COLO668 (cell line): ENCODE data around the gene ABAT.
A peak's percentile ranks its signal among the peaks of the same experiment; 100 is the strongest.
"Not testable (repeated sequence)": the region's sequence is repeated elsewhere in the genome, so short reads cannot be mapped to it uniquely, and the experiment has no call there.

Experiments
- DNase-seq: peaks from one replicate; lab custom pipeline; 2025; ENCODE audit not compliant: unreplicated experiment; lab: John Stamatoyannopoulos, UW

Gene ABAT

DNA sequence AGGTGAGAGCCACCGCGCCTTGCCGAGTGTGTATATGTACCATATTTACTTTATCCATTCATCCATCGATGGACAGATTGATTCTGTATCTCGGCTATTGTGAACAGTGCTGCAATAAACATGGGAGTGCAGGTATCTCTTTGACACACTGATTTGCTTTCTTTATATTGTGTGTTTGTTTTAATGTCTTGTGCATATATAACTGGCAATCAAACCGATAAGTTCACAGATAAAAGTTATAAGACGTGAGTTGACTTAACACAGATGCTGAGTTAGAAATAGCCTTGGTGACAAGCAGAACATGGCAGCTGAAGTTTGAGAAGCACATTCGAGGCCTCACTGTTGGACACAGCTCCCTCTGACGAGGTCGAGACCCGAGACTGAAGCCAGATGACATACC, 99.8 kb downstream of the ABAT start:
- DNase-seq = no peak

DNA sequence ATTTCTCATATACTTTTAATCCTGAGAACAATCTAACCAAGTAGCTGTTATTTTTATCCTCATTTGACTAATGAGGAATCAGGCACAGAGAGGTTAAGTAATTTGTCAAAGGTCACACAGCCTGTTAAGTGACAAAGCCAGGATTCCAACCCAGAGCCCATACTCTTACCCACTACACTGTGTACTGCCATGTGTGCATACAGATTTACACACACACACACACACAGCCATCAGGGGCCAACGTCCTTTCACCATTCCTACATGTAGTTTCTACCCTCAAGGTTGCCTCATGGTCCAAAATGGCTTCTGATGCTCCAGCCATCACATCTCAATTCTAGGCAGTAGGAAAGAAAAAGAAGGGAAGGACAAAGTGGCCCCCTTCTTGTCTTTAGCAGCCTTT, 100.9 kb downstream of the ABAT start:
- no peak for DNase-seq

DNA sequence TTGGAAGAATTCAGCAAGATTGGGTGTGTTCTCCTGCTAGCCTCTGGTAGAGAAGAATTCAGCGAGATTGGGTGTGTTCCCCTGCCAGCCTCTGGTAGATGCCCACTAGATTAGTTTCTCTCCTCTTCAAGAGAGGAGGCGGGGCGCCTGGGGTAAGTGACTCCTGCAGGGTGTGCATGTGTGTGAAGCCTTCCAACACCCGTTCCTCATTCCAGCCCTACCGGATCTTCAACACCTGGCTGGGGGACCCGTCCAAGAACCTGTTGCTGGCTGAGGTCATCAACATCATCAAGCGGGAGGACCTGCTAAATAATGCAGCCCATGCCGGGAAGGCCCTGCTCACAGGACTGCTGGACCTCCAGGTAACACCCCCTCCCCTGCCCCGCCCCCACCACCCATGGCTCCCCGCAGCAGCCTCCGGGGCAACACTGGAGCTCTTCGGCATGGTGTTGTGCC, 101.7 kb downstream of the ABAT start:
- DNase-seq = no peak

DNA sequence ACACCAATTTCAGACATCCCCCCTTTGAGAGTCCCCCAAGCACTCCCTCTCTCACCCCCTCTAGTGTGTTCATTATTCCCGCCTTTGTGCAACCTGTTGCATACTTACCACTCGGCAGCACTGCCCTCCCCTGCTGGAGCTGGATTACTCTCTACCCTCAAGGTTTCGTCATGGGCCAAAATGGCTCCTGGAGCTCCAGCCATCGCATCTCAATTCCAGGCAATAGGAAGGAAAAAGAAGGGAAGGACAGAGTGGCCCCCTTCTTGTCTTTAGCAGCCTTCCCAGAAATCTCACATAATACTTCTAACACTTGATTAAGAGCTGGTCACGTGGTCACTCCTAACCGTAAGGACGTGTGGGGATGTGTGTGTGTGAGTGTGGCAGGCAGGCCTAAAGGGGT, 102.8 kb downstream of the ABAT start:
- no peak for DNase-seq

DNA sequence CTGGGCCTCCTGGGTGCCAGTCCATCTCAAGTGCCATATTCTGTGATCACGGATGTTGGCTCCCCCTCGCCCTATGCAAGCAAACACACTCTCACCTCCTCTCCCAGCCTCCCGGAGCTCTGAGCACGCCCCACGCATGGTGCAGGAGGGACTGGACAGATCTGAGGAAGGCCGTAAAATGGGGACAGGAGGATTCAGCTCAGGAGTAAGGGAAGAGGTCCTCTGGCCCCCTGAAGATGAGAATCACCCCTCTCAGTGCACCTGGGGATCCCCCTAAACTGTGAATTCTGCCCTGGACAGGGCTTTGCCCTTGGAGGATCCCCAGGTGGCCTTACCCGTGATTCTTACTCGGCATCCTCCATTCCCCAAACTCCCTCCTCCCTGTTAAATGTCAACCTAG, 107.4 kb downstream of the ABAT start:
- no peak for DNase-seq

DNA sequence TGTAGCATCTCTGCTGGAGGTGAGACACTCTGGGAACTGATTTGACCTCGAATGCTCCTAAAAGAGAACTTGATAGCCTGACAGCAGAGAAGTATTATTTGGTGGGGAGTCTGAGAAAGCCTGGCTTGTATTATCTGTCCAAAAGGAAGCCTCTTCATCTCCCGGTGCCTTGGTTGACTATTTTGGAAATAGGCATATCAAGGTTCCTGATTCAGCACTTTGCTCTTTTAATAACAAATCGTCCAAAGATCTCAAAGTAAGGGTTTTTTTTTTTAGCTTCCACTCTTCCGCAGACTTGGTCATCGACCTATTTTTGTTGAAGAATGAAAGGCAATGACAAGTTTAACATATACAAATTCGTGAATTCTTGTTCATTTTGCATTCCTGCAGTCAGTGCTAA, 108.3 kb downstream of the ABAT start:
- DNase-seq = no peak

DNA sequence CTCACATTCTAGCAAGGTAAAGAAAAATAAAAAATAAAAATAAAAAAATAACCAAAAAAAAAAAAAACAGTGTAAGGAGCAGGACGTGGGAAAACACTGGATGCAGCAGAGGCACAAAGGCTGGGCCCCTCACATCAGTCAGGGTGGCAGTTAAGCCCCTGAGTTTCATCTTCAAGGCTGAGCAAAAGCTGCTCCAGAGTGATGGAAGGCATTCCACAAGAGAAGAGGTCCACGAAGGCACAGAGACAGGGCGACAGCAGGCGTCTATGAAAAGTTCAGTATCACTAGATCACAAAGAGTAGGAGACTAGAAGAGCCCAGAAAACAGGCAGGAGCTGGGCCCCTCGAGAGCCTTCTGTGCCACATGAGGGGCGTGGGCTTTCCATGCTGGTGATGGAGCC, 111.0 kb downstream of the ABAT start:
- no peak for DNase-seq

DNA sequence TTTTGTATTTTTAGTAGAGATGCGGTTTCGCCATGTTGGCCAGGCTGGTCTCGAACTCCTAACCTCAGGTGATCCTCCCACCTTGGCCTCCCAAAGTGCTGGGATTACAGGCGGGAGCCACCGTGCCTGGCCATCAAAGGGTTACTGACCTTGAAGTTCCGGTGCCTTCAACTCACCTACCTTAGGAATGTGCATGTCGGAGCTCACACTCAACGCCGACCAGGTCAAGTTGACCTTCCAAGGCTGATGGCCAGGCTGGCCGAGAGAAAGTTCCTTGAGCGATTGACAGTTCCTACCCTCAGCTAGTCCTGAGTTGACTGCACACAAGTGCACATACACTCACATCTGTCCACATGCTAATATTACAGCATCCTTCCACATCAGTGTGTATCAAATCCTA, 111.9 kb downstream of the ABAT start:
- DNase-seq = not testable (repeated sequence)

DNA sequence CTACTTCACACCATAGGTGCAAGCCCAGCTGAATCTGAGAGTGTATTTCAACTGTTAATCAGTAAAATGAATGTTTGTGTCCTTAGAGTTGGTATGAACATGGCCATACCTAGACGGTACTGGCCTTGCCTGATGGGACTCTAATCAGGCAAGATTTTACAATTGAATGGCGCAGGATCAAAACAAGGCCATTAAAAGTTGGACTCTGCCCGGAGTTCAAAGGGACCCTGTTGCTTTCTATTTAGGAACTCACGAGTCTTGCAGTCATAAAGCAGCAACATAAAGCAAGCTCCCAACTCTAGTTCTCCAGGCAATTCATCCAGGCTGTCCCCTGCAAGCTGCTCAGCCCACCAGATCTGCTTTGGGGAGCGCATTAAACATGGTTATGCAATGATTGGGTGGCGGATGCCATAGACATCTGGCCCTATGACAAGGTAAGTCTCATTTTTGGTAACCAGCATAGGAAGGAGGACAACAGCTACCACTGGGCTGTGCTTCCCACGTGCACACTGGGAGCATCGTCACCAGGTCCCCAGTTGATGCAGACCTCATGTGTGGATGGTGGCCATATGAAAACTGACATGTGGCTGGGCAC, 114.3 kb downstream of the ABAT start:
- no peak for DNase-seq

DNA sequence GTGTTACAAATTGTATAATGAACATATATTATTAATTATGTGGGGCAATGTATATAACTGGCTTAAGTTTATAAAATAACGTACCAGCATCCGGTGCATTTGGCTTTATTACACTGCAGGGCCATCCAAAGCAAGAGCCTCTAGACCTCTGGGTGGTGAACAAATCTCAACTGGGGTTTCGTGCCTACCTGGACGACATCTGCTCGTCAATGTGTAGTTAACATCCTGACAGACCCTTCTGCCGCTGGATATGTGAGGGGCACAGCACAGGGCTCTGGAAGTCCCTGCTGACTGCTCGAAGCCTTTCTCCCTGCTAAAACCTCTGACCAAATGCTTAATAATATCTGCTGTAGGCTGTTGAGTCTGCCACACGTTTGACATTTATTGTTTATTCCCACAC, 120.7 kb downstream of the ABAT start:
- peak; percentile 13 for DNase-seq

DNA sequence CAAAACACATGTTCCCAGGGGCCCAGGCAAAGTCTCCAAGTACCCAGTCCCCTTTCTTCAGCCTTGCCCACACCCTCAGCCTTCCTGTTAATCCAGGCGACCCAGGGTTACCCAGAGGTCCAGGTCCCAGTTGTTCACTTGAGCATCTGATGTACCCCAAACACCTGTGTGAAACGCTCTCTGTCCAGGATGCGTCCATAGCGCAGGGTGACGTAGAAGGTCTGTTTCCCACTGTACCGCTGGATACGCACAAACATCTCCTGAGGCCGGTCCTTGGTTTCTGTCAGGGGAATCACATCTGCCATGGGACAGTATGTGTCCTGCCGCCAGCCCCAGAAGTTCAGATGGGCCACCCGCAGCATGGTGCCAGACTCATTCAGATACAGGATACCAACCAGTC, 121.4 kb downstream of the ABAT start:
- DNase-seq = no peak

DNA sequence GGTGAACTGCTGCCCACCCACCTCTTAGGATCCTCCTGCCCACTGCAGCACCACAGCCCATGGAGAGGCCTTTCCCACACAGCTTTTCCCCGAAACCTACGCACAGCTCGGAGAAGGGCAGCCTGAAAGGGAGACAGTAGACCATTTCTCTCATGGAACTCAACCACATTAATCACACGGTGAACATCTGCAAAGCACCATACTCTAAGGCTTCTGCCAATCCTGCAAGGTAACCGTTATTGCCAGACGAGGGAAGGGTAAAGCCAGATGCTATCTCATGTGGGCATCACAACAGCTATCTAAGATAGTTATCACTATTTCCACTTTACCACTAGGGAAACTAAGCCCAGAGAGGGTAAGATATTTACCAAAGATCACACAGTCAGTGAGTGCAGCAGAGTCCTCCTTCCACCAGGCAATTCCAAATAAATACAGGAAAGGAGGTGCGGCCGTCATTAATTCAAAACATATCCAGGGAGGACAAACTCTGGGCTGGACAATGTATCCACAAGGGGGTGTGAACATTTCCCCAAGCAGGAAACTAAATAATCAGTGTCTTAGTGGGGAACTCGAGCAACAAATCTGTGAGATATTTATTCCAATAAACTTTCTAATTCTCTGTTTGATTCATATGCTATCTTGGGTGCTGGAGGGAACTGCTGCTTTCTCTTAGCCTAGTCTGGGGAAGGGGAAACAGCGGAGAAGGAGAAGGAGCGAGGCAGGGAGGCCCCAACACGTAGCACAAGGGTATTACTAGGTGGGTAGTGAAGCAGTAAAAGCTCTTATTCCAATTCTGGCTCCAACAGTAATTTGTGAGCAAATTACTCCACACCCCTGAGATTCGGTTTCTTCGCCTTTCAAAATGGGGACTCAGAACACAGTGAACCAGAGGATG, 122.3 kb downstream of the ABAT start:
- DNase-seq = no peak

DNA sequence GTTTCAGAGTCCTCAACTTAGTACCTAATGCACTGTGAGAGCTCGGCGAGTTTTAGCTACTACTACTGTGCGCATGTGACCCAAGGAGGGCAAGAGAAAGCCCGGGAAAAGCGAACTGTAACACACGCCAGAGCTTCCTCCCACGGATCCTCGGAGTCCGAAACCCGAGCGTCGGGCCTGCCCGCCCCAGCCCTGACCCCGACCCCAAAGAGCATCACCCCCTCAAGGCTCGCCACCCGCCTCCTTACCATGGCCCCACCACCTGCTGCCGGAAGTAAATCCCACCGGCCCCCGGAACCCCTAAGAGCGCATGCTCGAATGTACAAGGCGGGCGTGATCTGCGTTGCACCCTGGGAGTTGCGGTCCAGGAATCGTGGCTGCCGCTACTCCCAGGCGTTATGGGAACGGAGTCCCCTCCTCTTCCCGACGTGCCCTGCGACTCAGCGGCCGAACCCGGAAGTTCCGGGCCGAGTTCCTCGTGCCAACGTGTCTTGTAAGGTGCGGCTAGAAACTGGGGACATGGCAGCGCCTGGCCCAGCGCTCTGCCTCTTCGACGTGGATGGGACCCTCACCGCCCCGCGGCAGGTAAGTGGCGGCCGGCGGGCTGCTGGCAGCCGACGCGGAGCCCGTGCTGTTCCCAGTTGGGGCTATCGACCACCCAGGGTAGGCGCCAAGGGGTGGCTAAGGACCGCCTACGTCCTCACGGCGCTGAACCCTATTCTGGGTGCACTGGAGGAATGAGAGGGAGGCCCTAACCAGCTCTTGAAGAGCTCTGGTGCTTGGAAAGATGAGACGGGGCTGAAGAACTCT, 123.2 kb downstream of the ABAT start, which contains the start of the genes PMM2 and TMEM186:
TSS of gene PMM2 (plus strand) at position 476 of the 810 bp plus-strand sequence. CDS start at position 520, 44 bp downstream.
TSS of gene TMEM186 (minus strand) at position 276 of the 810 bp plus-strand sequence. CDS start at position 251, 25 bp downstream.
- peak; percentile 95 for DNase-seq

DNA sequence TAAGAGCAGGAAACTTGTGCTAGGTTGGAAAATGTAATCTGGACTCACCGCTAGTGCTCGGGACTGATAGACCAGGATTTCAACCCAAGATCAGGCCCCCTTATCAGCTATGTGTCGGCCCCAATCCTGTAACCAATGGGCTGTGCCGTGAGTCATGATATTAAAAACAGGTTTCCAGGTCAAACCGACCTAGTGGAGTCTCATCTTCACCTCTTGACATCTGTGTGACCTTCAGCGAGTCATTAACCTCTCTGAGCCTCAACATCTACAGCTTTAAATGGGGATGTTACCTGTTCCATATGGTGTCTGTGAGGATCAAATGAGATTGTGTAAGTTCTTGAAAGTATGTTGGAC, 123.7 kb downstream of the ABAT start:
- DNase-seq = peak; percentile 26

DNA sequence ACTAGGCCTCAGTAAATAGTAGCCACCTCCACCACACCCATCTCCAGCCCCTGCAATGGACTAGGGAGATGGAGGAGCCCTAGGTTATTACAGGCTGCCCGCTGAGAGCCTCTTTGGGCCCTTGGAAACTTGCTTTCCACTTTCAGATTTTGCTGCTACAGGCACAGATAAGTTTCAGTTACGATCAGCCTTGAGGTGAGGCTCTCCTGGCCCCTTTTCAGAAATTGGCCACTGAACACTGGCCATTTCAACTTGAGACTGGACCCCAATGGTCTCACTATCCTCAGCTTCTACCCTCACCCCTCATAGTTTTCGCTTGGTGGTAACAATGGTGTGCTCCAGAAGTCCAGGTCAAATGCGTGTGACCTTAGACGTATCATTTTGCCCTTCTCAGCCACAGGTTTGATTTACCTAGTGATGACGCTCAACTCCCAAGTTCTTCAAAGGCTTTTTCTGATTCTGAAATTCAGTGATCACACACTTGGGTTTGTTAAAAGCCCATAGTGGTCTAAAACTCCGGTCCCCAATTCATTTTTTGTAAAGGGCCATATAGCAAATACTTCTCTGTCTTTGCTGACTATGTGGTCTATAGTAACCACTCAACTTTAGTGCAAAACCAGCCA, 124.2 kb downstream of the ABAT start:
- no peak for DNase-seq

DNA sequence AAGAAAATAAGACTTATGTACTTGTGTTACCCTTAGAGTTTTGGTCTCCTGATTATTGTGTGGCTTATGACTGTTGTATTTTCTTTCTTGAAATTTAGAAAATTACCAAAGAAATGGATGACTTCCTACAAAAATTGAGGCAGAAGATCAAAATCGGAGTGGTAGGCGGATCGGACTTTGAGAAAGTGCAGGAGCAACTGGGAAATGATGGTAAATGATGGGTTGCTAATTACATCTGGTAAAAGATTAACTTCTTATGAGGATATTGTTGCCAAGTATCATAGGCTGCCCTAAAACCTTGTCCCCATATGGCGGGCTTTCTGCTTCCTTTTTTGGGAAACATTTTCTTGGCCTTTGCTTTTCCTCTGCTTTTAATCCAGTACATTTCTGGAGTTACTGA, 127.3 kb downstream of the ABAT start:
- DNase-seq = no peak

DNA sequence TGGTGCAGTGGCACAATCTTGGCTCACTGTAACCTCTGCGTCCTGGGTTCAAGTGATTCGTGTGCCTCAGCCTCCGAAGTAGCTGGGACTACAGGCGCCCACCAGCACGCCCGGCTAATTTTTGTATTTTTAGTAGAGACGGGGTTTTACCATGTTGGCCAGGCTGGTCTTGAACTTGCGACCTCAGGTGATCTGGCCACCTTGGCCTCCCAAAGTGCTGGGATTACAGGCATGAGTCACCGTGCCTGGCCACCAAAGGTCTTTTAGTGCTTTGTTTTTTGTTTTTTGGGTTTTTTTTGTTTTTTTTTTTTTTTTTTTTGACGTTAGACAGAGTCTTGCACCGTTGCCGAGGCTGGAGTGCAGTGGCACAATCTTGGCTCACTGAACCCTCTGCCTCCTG, 129.3 kb downstream of the ABAT start:
- not testable (repeated sequence) for DNase-seq

DNA sequence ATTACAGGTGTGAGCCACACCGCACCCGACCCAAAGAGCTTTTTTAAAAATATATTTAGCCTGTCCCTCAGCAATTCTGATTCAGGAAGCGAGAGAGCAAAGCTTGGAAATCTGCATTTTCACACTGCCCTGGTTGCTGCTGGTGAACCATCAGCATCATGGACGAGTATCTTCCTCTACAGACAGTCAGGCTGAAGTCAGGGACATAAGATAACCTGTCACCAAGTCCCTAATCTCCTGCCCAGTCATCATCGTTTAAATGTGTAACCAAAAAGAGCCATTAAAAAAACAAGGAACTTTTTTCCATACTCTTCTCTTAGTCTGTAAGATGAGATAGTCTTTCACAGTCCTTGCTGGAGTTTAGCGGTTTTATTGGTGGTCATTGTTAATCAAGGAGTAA, 129.9 kb downstream of the ABAT start:
- no peak for DNase-seq

DNA sequence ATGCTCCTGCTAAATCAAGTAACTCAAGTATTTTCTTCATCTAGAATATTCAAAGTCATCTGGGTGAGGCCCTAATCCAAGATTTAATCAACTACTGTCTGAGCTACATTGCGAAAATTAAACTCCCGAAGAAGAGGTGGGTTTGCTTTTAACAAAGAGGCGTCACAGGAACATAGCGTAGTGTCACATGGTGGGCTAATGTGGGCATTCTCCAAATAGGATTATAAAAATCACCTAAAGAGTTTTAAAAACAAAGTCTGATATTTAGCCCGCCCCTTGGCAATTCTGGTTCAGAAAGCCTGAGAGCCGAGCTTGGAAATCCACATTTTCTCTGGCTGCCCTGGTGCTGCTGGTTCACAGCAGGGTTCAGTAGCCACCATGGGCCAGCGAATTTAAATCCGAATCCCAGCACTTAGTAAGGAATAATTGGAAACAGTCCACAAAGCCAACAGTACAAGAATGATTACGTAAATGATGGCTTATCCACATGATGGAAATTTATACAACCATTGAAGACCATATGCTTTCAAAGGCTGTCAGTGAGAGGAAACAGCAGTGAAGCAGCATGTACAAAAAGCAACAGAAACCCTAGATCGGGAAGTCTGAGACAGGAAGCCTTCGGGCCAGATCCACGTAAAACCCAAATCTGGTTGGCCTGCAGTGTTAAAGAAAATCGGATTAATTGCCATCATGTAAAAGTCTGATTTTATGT, 132.0 kb downstream of the ABAT start:
- no peak for DNase-seq

DNA sequence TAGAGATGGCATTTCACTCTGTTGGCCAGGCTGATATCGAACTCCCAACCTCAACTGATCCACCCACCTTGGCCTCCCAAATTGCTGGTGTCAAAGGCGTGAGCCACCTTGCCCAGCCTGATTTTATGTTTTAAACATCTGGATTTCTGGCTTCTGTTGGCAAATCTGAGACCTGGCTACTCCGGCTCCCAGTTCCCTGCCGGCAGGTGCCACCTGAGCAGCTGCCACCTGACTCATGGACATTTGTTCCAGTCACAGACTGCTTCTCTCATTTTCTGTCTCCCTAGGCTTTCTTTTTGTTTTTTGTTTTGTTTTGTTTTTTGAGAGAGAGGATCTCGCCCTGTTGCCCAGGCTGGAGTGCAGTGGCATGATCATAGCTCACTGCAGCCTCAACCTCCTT, 132.8 kb downstream of the ABAT start:
- no peak for DNase-seq

DNA sequence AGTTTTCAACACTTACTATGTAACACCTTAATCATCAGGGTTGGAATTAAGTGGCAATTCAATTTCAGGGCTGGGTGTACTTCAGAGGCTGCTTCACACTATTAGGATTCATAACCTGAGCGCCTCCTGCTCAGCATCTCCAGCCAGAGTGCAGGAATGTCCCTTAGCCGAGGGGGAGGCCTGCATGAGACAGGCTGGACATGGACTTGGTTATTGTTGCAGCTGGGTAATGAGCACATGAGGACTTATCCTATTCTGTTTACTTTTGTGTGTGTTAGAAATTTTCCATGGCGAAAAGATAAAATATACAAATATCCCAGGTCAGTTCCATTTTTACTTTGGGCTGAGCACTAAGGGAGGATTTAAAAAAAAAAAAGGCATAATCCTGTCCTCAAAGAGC, 133.6 kb downstream of the ABAT start:
- DNase-seq = no peak
